ENCODE data around the gene SV2B. TPM values are rescaled to one million over a fixed set of nuclear protein-coding genes. Genes with fewer than 3 reads are reported as not detected.

The SV2B gene
- total RNA-seq, 1 donor from 2014 or later = not detected

GRCh38 chr15:91158415-91159394 is 58.6 kb downstream of the SV2B start:
- no peak for DNase-seq (ENCODE audit: low read depth)
- FAIRE-seq = no peak
- no peak for TF ChIP-seq CTCF (IDR thresholded peaks at IDR 0.05; ENCODE audit: insufficient read depth, low read depth, low read length)
- TF ChIP-seq EZH2 (IDR thresholded peaks at IDR 0.05; ENCODE audit: insufficient read depth, low read length) = no peak
- H3K4me3 Mint-ChIP-seq (ENCODE audit: unreplicated experiment) = no peak overlapping the region
- no peak overlapping the region for H3K27ac ChIP-seq (ENCODE audit: low read depth, low read length)
- no peaks in the 10 kb centered on the region for H3K36me3 ChIP-seq (ENCODE audit: insufficient read depth, low read length)
- H3K36me3 Mint-ChIP-seq (ENCODE audit: low read depth, unreplicated experiment) = no peaks in the 10 kb centered on the region
- no peak overlapping the region for H3K4me2 ChIP-seq (ENCODE audit: low read length)
- H3K27me3 Mint-ChIP-seq (ENCODE audit: low read depth, unreplicated experiment) = peaks cover 8% of the 10 kb centered on the region
- H3K27me3 ChIP-seq (ENCODE audit: insufficient read depth, low read length) = no peaks in the 10 kb centered on the region
- no peaks in the 10 kb centered on the region for H4K20me1 ChIP-seq (ENCODE audit: insufficient read depth, low read length)
- H3K9me3 ChIP-seq (ENCODE audit: insufficient read depth, low read depth, low read length) = no peaks in the 10 kb centered on the region
- no peak overlapping the region for H3K9ac ChIP-seq (ENCODE audit: low read length)
- no peaks in the 10 kb centered on the region for H3K4me1 ChIP-seq (ENCODE audit: insufficient read depth, low read length)
- H3K9me3 Mint-ChIP-seq (ENCODE audit: unreplicated experiment) = peaks cover 2% of the 10 kb centered on the region
- H3K27ac Mint-ChIP-seq (ENCODE audit: unreplicated experiment) = no peak overlapping the region
- no peaks in the 10 kb centered on the region for H3K4me1 Mint-ChIP-seq (ENCODE audit: low read depth, unreplicated experiment)
- H2AFZ ChIP-seq (ENCODE audit: low read depth, low read length) = no peak overlapping the region
- H3K4me3 ChIP-seq (ENCODE audit: insufficient read depth, low read depth, low read length) = no peak overlapping the region
- H3K79me2 ChIP-seq (ENCODE audit: insufficient read depth, low read length) = no peaks in the 10 kb centered on the region

- H3K4me1 ChIP-seq (ENCODE audit: insufficient read depth, low read length) = no peaks in the 10 kb centered on the region
- Mint-ChIP-seq H3K4me3 (ENCODE audit: unreplicated experiment) (no peak overlapping the region), H3K4me1 (ENCODE audit: low read depth, unreplicated experiment) (no peaks in the 10 kb centered on the region), H3K27ac (ENCODE audit: unreplicated experiment) (no peak overlapping the region), H3K9me3 (ENCODE audit: unreplicated experiment) (peaks cover 19% of the 10 kb centered on the region), H3K27me3 (ENCODE audit: low read depth, unreplicated experiment) (peaks cover 1% of the 10 kb centered on the region), H3K36me3 (ENCODE audit: low read depth, unreplicated experiment) (no peaks in the 10 kb centered on the region)
- no peak overlapping the region for H2AFZ ChIP-seq (ENCODE audit: low read depth, low read length)
- no peaks in the 10 kb centered on the region for H3K79me2 ChIP-seq (ENCODE audit: insufficient read depth, low read length)
- no peak overlapping the region for H3K27ac ChIP-seq (ENCODE audit: low read depth, low read length)
- TF ChIP-seq EZH2 (IDR thresholded peaks at IDR 0.05; ENCODE audit: insufficient read depth, low read length) (no peak), CTCF (IDR thresholded peaks at IDR 0.05; ENCODE audit: insufficient read depth, low read depth, low read length) (no peak)
- DNase-seq (ENCODE audit: low read depth) = no peak
- H3K36me3 ChIP-seq (ENCODE audit: insufficient read depth, low read length) = no peaks in the 10 kb centered on the region
- no peak for FAIRE-seq
- H3K9ac ChIP-seq (ENCODE audit: low read length) = no peak overlapping the region
- no peak overlapping the region for H3K4me3 ChIP-seq (ENCODE audit: insufficient read depth, low read depth, low read length)
- H3K9me3 ChIP-seq (ENCODE audit: insufficient read depth, low read depth, low read length) = no peaks in the 10 kb centered on the region
- H4K20me1 ChIP-seq (ENCODE audit: insufficient read depth, low read length) = no peaks in the 10 kb centered on the region
- no peaks in the 10 kb centered on the region for H3K27me3 ChIP-seq (ENCODE audit: insufficient read depth, low read length)
- no peak overlapping the region for H3K4me2 ChIP-seq (ENCODE audit: low read length)
Observed at GRCh38 chr15:91165850-91166249, 65.8 kb downstream of the SV2B start.

- Histone ChIP-seq H3K27me3 (ENCODE audit: insufficient read depth, low read length) (no peaks in the 10 kb centered on the region), H3K9me3 (ENCODE audit: insufficient read depth, low read depth, low read length) (no peaks in the 10 kb centered on the region), H3K9ac (ENCODE audit: low read length) (no peak overlapping the region), H3K36me3 (ENCODE audit: insufficient read depth, low read length) (no peaks in the 10 kb centered on the region), H3K4me1 (ENCODE audit: insufficient read depth, low read length) (no peaks in the 10 kb centered on the region), H3K4me3 (ENCODE audit: insufficient read depth, low read depth, low read length) (no peak overlapping the region), H3K79me2 (ENCODE audit: insufficient read depth, low read length) (no peaks in the 10 kb centered on the region), H2AFZ (ENCODE audit: low read depth, low read length) (no peak overlapping the region), H3K4me2 (ENCODE audit: low read length) (no peak overlapping the region), H4K20me1 (ENCODE audit: insufficient read depth, low read length) (no peaks in the 10 kb centered on the region), H3K27ac (ENCODE audit: low read depth, low read length) (no peak overlapping the region)
- Mint-ChIP-seq H3K27me3 (ENCODE audit: low read depth, unreplicated experiment) (peaks cover 9% of the 10 kb centered on the region), H3K4me3 (ENCODE audit: unreplicated experiment) (no peak overlapping the region), H3K4me1 (ENCODE audit: low read depth, unreplicated experiment) (no peaks in the 10 kb centered on the region), H3K9me3 (ENCODE audit: unreplicated experiment) (peaks cover 18% of the 10 kb centered on the region), H3K27ac (ENCODE audit: unreplicated experiment) (no peak overlapping the region), H3K36me3 (ENCODE audit: low read depth, unreplicated experiment) (no peaks in the 10 kb centered on the region)
- FAIRE-seq (no peak), DNase-seq (ENCODE audit: low read depth) (no peak)
- no peak for TF ChIP-seq EZH2 (IDR thresholded peaks at IDR 0.05; ENCODE audit: insufficient read depth, low read length)
- TF ChIP-seq CTCF (IDR thresholded peaks at IDR 0.05; ENCODE audit: insufficient read depth, low read depth, low read length) = no peak
Observed at GRCh38 chr15:91168457-91168856, 68.4 kb downstream of the SV2B start.

All from astrocyte (in vitro differentiated cells and primary cell).